Right ventricle myocardium inferior (tissue), 1 donor: ENCODE data around the gene GPRC5C. TPM values are rescaled to one million over a fixed set of nuclear protein-coding genes. Genes with fewer than 3 reads are reported as not detected.

ENCODE experiments used
- ATAC-seq: fragments of 200-7000 bp; cut with Tn5 transposase; one replicate; pipeline ENCODE4 v1.9.1; 2020; ENCODE audit warnings: mild to moderate bottlenecking, moderate library complexity
- DNase-seq: peaks from one replicate; pipeline ENCODE4 v3.0.0; 2021; ENCODE audit errors: missing footprints
- intact Hi-C: fragments of 100-400 bp; cut with DNase I; formaldehyde crosslinking; loops from one replicate; pipeline ENCODE4 v1.11.0; 2022
- total RNA-seq: library from RNA; stranded (reverse); fragmentation: NEBNext Ultra II Directional; extraction: Animal tissue kit (Norgen Biotek cat#: 25700); gene quantifications from one replicate; pipeline ENCODE4 v1.2.1, GENCODE V29; 2021
- donor health status: DM: no; HTN: yes; CAD: no; lungs with severe emphysema.

GPRC5C gene
- total RNA-seq, 1 donor from 2014 or later, result 37.2 TPM

DNA sequence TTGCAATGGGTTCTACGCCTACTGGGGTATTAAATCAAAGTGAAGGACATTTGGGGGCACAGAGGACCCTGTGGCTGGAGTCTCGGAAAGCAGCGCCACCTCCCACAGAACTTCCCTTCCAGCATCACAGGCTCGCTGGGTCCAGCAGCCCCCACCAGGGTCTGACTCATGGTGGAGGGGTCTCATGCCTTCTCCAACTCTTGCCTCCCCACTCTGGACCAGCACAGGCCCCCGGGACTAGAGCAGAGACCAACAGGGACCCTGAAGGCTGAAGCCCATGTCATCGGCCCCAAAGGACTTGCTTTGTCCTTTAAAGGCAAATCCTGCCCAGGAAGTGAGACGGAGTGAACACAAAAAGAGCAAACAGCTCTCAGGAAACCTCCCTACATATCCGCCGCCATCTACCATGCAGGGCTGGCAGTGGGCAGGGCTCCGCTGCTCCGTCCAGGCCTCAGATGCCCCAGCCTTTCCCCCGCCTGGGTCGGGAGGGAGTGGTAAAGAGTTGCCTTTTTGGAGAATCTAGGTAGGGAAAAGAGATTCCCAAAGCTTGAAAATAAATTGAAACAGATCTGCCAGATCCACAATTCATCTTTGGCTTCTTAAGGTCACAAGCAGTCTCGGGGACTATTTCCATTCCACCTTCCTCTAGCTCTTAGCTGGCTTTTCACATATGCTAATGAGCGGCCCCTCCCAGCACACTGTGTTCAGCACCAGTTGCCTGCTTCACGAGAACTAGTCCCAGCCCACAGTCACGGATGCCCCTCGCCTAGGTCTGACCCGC lies 2.1 kb upstream of the GPRC5C start:
- DNase-seq (peak; percentile 68), ATAC-seq (peak; percentile 41)
- intact Hi-C loops, result loop anchor here (5.0 kb wide), 2 partner anchors 47 to 217 kb away; partner anchors contain the start of gene TTYH2

- DNase-seq (peak; percentile 62), ATAC-seq (no peak)
- intact Hi-C loops, result loop anchor here (5.0 kb wide), 1 partner anchor 218 kb away; the partner anchor contains the start of gene TTYH2
These were observed 1.5 kb upstream of the GPRC5C start for GRCh38 chr17:74430385-74430705.

- peak; percentile 91 for DNase-seq
- intact Hi-C loops, result loop anchor here (5.0 kb wide), 1 partner anchor 219 kb away; the partner anchor contains the start of gene TTYH2
- ATAC-seq, result peak; percentile 70
These were observed 951 bp upstream of the GPRC5C start for GRCh38 chr17:74430706-74431567.

DNA sequence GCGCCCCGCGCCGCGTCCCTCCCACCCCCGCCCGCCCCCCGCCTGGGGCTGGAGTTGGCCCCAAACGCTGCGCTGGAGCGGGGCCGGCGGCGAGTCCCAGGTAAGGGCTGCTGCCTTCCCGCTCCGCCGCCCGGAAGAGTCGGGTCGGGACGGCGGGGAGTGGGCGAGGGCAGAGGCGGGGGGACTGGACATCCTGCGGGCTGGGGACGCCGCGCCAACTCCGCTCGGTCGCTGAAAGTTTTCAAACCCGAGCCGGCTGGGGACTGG lies 469 bp downstream of the GPRC5C start:
- no peak for ATAC-seq
- DNase-seq, result no peak
- intact Hi-C loops, result loop anchor here (2.0 to 5.0 kb wide), 2 partner anchors 20 to 220 kb away; partner anchors contain the start of gene TTYH2

- DNase-seq (no peak), ATAC-seq (no peak)
- intact Hi-C loops, result loop anchor here (2.0 to 5.0 kb wide), 2 partner anchors 20 to 221 kb away; partner anchors contain the start of gene TTYH2
These were observed 991 bp downstream of the GPRC5C start for GRCh38 chr17:74432766-74433391.

GRCh38 chr17:74433421-74434121 lies 1.7 kb downstream of the GPRC5C start:
- ATAC-seq (no peak), DNase-seq (peak; percentile 45)
- intact Hi-C loops, result loop anchor here (2.0 to 5.0 kb wide), 2 partner anchors 19 to 221 kb away; partner anchors contain the start of gene TTYH2

- intact Hi-C loops, result no loop called here
- no peak for DNase-seq
- ATAC-seq, result no peak
These were observed 4.0 kb downstream of the GPRC5C start for GRCh38 chr17:74435775-74436359.

DNA sequence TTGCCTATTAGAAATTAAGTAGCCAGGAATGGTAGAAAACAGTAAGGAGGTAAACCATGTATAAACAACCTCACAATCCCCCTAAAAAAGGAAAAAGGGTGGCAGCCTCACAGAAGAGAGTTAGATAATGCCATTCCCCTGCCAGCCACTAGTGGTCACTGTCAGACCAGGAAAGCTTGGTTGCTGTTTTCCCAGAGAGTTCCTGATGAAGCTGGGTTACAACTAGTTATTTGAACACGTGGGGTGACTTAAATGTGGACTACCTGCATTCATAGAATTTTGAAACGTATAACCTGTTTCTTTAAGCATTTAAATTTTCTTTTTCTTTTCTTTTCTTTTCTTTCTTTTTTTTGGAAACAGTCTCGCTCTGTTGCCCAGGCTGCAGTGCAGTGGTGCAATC lies 5.8 kb downstream of the GPRC5C start:
- DNase-seq (no peak), ATAC-seq (no peak)
- intact Hi-C loops, result no loop called here

DNA sequence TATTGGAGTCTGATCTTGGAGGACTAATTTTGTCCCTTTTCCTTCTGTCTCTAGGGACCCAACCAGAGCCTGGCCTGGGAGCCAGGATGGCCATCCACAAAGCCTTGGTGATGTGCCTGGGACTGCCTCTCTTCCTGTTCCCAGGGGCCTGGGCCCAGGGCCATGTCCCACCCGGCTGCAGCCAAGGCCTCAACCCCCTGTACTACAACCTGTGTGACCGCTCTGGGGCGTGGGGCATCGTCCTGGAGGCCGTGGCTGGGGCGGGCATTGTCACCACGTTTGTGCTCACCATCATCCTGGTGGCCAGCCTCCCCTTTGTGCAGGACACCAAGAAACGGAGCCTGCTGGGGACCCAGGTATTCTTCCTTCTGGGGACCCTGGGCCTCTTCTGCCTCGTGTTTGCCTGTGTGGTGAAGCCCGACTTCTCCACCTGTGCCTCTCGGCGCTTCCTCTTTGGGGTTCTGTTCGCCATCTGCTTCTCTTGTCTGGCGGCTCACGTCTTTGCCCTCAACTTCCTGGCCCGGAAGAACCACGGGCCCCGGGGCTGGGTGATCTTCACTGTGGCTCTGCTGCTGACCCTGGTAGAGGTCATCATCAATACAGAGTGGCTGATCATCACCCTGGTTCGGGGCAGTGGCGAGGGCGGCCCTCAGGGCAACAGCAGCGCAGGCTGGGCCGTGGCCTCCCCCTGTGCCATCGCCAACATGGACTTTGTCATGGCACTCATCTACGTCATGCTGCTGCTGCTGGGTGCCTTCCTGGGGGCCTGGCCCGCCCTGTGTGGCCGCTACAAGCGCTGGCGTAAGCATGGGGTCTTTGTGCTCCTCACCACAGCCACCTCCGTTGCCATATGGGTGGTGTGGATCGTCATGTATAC lies 8.0 kb downstream of the GPRC5C start:
- intact Hi-C loops, result no loop called here
- DNase-seq, result peak; percentile 47
- ATAC-seq, result no peak

GRCh38 chr17:74441537-74441936 lies 9.6 kb downstream of the GPRC5C start:
- ATAC-seq (no peak), DNase-seq (peak; percentile 23)
- intact Hi-C loops, result no loop called here

DNA sequence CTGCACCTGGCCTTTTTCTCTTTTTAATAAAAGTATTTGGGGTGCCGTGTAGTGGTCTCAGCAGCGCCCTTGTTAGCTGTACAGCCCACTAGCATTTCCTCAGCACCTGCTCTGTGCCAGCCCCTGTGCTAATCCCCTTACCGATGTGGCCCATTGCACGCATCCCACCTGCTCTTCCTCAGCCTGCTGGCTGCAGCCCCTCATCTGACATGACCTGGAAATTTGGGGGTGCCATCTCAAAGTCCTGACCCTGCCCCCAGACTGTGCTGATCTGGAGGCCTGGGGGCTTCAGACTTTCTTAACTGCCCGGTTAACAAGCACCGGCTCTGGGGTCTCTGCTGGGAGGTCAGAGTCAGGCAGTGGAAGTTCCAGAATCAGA lies 10.4 kb downstream of the GPRC5C start:
- intact Hi-C loops, result no loop called here
- no peak for ATAC-seq
- peak; percentile 37 for DNase-seq

- intact Hi-C loops, result no loop called here
- ATAC-seq (peak; percentile 78), DNase-seq (peak; percentile 97)
These were observed 11.0 kb downstream of the GPRC5C start for GRCh38 chr17:74442670-74443515.

- intact Hi-C loops, result no loop called here
- ATAC-seq (no peak), DNase-seq (peak; percentile 50)
These were observed 11.8 kb downstream of the GPRC5C start for GRCh38 chr17:74443516-74444296.

DNA sequence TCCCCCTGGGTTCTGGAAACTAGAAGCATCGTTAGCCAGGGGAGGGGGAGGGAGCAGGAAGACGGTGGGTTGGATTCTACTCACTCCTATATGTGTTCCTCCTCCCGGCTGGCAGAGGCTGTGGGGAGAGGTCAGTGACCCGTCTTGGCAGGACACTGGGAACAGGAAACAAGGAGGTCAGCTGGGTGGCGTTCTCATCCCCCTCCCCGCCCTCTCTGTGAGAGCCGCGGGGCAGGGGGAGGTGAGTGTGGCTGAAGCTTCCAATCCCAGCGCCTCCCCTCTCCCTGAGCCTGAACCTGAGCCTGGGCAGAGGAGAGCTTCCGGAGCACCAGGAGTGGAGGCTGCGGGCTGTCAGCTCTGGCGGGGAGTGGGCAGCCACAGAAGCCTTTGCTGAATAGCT lies 12.5 kb downstream of the GPRC5C start:
- DNase-seq (peak; percentile 77), ATAC-seq (peak; percentile 30)
- intact Hi-C loops, result no loop called here

GRCh38 chr17:74445158-74445557 lies 13.3 kb downstream of the GPRC5C start:
- DNase-seq (peak; percentile 58), ATAC-seq (no peak)
- intact Hi-C loops, result no loop called here
